NK-92 treated with Interleukin-12 subunit alpha and Interleukin-12 subunit beta, amount 100 ng/mL, for 24 hours (cell line): ENCODE results near the gene KTN1.
A peak's percentile ranks its signal among the peaks of the same experiment; 100 is the strongest.

Source experiments
- DNase-seq: peaks from one replicate; lab custom pipeline; 2025; lab: John Stamatoyannopoulos, UW

KTN1 gene, protein sequence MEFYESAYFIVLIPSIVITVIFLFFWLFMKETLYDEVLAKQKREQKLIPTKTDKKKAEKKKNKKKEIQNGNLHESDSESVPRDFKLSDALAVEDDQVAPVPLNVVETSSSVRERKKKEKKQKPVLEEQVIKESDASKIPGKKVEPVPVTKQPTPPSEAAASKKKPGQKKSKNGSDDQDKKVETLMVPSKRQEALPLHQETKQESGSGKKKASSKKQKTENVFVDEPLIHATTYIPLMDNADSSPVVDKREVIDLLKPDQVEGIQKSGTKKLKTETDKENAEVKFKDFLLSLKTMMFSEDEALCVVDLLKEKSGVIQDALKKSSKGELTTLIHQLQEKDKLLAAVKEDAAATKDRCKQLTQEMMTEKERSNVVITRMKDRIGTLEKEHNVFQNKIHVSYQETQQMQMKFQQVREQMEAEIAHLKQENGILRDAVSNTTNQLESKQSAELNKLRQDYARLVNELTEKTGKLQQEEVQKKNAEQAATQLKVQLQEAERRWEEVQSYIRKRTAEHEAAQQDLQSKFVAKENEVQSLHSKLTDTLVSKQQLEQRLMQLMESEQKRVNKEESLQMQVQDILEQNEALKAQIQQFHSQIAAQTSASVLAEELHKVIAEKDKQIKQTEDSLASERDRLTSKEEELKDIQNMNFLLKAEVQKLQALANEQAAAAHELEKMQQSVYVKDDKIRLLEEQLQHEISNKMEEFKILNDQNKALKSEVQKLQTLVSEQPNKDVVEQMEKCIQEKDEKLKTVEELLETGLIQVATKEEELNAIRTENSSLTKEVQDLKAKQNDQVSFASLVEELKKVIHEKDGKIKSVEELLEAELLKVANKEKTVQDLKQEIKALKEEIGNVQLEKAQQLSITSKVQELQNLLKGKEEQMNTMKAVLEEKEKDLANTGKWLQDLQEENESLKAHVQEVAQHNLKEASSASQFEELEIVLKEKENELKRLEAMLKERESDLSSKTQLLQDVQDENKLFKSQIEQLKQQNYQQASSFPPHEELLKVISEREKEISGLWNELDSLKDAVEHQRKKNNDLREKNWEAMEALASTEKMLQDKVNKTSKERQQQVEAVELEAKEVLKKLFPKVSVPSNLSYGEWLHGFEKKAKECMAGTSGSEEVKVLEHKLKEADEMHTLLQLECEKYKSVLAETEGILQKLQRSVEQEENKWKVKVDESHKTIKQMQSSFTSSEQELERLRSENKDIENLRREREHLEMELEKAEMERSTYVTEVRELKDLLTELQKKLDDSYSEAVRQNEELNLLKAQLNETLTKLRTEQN (N-terminal part only)

GRCh38 chr14:55579724-55580469, at the start of gene KTN1:
TSS of gene KTN1 (plus strand) at chr14:55580207. CDS start at chr14:55612049, 31,842 bp downstream.
- peak; percentile 74 for DNase-seq

DNA sequence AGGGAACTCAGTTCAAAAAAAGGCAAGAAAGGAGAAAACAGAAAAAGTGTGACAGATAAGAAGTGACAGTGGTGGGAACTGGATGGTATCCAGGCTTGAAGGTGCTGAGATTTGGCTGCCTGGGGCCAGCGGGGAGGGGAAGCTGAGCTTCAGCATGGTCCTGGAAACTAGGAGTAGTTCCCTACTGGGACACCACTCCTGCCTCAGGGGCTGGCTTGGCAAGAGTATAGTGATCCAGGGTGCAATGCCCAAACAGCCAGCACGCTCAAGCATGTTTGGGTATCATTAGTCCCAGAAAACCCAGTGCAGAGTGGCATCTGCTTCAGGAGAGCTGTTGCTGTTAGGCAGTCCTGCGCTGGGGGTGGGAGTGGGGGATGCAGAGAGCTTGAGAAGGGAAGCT, 49.5 kb upstream of the KTN1 start:
- DNase-seq = no peak

- DNase-seq = no peak
Measured at GRCh38 chr14:55532645-55533344, 47.2 kb upstream of the KTN1 start.

GRCh38 chr14:55533960-55534359, 46.0 kb upstream of the KTN1 start:
- no peak for DNase-seq

GRCh38 chr14:55535516-55536203, 44.3 kb upstream of the KTN1 start:
- DNase-seq = no peak

DNA sequence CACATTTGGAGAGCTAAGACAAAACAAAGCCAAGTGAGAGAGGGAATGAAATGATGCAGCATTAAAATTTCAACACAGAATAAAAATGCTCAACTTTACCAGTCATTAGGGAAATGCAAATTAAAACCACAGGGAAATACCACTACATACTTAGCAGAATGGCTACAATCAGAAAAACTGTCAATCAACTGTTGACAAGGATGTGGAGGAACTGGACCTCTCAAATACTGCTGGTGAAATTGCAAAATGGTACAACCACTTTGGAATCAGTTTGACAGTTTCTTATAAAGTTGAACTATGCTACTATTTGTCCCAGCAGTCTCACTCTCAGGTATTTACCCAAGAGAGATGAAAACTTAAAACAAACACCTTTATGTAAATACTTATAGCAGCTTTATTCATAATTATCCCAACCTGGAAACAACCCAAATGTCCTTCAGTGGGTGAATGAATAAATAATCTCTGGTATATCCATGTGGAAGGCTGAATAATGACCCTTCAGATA, 43.8 kb upstream of the KTN1 start:
- DNase-seq = no peak

DNA sequence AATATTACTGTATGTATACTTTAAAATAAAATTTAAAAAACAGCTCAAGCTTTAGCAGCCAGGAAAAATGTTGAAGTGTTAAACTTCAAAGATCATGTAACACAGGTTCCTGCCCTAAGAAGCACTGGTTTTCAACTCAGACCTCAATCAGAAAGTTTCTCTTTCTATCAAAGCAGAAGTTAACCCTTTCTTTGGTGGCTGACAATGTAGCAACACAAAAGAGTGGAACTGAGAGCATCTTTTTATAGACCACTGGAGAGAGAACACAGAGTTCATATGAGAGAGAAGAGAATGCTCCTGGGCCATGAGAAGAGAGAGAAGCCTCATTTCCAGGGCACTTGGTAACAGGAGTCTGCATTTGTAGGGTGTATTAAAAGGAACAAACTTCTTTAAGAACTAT, 42.2 kb upstream of the KTN1 start:
- no peak for DNase-seq

- DNase-seq = no peak
Measured at GRCh38 chr14:55539975-55540374, 40.0 kb upstream of the KTN1 start.

DNA sequence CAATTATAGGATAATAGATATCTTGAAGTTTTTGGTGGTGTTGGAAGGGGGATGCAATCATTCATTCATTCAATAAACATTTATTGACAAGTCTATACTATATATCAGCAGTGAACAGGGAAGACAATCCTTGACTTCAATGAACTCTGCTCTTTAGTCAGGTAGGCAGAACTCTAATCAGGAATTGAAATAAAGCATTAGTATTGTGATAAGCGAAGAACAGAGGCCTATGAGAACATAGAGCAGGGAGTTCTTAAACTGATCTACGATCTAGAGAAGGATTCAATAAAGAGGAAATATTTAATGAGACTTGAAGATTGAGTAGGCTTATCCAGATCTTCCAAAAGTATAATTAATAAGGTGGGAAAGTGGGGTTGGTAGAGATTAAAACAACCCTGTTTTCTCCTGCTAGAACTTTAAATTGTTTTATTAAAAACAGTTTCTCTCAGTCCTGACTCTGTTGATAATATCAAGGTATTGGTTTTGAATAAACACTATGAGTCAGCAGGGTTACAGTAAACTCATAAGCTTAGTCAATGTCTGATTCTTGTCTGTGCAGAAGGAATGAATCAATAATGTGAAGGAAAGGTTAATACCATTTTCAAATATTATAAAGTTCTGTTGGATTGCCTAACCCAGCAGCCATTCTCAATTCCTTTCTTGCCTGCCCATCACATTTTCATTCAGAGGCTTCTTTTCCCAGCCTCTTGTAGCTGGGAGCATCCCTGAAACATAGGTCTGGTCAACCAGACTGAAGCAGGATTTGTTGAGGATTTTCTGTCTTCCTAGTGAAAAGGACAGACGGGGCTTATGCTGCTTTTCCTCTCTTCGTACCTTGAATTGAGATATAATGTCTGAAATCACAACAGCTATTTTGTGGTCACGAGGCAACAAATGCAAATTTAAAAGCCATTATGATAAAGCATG, 38.9 kb upstream of the KTN1 start:
- DNase-seq = no peak

DNA sequence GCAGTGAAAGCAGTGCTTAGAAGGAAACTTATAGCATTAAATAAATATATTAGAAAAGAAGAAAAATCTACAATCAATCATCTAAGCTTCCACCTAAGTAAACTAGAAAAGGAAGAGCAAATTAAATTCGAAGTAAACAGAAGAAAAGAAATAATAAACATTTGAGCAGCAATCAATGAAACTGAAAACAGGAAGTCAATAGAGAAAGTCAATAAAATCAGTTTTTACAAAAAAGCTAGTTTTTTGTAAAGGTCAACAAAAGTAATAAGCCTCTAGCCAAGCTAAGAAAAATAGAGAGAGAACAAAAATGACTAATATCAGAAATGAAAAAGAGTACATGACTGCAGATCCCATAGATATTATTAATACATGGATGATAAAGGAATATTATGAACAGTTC, 34.2 kb upstream of the KTN1 start:
- no peak for DNase-seq

GRCh38 chr14:55546212-55546874, 33.7 kb upstream of the KTN1 start:
- DNase-seq = no peak

DNA sequence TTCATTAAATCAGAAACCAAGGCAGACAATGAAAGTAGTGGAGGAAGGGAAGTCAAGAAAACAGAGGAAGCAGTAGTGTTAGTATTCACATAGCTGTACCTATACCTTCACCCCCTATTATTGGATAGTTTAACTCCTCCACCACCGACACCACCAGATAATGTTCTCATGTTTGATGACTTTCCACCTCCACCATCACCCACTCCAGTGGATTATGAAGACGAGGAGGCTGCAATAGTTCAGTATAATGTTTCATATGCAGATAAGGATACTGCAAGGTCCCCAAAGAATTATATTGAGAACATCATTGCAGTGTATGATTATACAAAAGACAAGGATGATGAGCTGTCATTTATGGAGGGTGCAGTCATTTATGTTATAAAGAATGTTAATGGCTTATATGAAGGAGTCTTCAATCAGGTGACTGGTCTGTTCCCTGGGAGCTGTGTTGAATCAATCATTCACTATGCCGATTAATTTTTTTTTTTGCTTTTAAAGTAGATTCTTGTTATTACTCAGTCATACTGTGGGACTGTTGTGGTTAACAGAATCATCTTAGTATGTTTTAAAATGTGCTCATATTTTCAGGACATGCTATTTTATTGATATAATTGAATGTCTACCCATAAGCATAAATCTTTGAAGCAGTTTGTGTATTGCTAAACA, 32.2 kb upstream of the KTN1 start:
- DNase-seq = no peak

DNA sequence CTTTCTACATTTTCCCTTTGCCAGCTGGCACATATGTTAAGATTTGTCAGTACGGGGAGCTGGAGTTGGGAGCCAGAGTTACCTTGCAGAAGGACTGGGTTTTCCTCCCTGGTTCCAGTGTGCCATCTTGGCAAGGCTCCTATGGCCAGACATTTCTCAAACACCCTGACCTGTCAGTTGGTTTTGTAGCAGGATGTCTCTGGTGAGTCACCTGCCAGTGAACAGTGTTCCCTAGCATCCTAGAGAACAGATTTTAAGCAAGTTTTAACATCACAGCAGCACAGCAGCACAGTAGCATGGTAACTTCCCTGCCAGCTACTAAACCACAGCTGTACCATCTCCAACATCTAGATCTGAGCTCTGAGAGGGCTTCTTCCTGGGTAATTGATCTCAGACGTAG, 26.2 kb upstream of the KTN1 start:
- no peak for DNase-seq

GRCh38 chr14:55556929-55557623, 22.9 kb upstream of the KTN1 start:
- no peak for DNase-seq

- DNase-seq = no peak
Measured at GRCh38 chr14:55562135-55562534, 17.9 kb upstream of the KTN1 start.

DNA sequence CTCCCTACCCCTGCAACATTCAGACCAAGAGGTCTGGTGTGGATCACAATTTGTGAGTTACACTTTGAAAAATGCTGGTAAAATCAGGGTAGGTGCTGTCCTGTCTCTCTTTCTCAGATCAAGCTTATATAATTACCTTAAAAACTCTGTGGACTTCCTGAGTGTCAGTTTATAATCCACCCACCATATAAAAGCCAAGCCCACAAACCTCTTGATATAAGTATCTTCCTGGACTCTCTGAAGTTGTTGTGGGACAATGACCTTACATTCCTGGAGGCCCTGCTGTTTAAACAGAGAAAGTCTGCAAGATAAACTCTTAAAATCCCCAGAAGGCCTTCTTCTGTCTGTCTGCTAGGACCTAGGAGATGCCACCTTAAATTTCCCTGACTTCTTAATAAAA, 11.4 kb upstream of the KTN1 start:
- DNase-seq = no peak
